ENCODE results near the gene AFF1.

The AFF1 gene

GRCh38 chr4:87038837-87039615 lies 104.2 kb downstream of the AFF1 start:
- in situ Hi-C loops (cut with MboI; ENCODE audit: low sequenced_read_pairs, unreplicated experiment) = no loop called here
- DNase-seq (ENCODE audit: low spot score) = no peak
- TF ChIP-seq, protein P1, sequence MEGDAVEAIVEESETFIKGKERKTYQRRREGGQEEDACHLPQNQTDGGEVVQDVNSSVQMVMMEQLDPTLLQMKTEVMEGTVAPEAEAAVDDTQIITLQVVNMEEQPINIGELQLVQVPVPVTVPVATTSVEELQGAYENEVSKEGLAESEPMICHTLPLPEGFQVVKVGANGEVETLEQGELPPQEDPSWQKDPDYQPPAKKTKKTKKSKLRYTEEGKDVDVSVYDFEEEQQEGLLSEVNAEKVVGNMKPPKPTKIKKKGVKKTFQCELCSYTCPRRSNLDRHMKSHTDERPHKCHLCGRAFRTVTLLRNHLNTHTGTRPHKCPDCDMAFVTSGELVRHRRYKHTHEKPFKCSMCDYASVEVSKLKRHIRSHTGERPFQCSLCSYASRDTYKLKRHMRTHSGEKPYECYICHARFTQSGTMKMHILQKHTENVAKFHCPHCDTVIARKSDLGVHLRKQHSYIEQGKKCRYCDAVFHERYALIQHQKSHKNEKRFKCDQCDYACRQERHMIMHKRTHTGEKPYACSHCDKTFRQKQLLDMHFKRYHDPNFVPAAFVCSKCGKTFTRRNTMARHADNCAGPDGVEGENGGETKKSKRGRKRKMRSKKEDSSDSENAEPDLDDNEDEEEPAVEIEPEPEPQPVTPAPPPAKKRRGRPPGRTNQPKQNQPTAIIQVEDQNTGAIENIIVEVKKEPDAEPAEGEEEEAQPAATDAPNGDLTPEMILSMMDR (IDR thresholded peaks at IDR 0.05; ENCODE audit: borderline replicate concordance, control extremely low read depth, extremely low read depth, insufficient read depth, missing control alignments) = no peak

GRCh38 chr4:87041141-87041540 lies 106.3 kb downstream of the AFF1 start:
- TF ChIP-seq, protein P1 (IDR thresholded peaks at IDR 0.05; ENCODE audit: borderline replicate concordance, control extremely low read depth, extremely low read depth, insufficient read depth, missing control alignments) = no peak
- no peak for DNase-seq (ENCODE audit: low spot score)
- in situ Hi-C loops (cut with MboI; ENCODE audit: low sequenced_read_pairs, unreplicated experiment) = no loop called here

DNA sequence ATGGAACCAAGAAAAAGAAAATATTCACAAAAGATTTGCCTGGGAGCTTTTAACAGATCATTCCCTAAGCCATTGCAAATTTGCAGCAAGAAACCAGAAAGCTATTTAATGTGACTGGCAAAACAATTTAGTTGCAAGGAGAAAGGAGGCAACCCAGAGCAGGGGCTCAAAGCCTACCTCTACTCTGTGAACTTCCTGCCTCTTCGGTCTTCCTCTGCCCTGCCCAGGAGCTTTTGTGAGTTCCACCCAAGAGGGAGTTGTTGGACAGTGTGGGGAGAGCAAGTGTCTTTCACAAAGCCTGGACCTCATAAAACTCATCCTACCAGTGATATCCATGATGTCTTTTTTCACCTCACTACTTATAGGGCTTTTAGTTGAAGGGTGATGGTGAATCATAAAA lies 107.4 kb downstream of the AFF1 start:
- no peak for DNase-seq (ENCODE audit: low spot score)
- TF ChIP-seq, protein P1 (IDR thresholded peaks at IDR 0.05; ENCODE audit: borderline replicate concordance, control extremely low read depth, extremely low read depth, insufficient read depth, missing control alignments) = no peak

DNA sequence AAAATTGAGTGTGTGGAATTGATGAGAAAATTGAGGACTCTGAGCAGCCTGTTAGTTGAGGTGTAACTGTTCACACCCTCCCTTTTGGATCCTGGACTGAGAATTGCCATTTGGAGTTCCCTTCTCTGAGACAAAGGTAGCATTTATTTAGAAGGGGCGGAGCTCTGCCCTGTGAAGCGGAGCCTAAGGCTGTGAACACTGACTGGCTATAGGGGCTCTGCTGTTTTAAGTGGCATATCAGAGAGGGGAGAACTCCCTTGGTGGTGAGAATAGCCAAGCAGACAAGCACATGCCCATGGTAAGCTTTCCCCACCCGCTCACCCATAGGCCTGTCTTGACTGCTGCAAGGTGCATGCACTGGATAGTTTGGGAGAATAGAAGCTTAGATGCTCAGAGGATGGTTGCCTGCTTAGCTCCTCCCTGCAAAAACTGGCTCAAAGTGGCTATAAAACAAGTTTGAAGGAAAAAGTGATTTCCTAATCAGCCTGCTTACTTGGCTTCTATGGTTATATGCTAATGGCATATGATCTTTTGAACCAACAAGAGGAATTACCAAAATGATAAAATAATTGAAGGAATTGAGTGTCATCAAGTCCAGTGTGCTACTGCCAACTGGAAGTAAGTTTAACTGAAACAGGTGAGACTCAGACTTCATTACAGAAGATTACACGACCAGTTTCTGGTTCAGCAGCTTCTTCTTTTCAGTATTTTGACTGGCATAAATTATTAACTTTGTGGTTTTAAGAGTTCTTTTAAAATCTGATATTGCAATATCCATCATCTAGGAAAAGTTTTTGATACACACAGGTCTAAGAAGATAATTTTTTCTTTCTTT lies 108.4 kb downstream of the AFF1 start:
- in situ Hi-C loops (cut with MboI; ENCODE audit: low sequenced_read_pairs, unreplicated experiment) = no loop called here
- no peak for DNase-seq (ENCODE audit: low spot score)
- TF ChIP-seq, protein P1 (IDR thresholded peaks at IDR 0.05; ENCODE audit: borderline replicate concordance, control extremely low read depth, extremely low read depth, insufficient read depth, missing control alignments) = no peak

More for the DNA sequence above, 107.4 kb downstream of the AFF1 start:
- in situ Hi-C loops (cut with MboI; ENCODE audit: low sequenced_read_pairs, unreplicated experiment) = no loop called here

DNA sequence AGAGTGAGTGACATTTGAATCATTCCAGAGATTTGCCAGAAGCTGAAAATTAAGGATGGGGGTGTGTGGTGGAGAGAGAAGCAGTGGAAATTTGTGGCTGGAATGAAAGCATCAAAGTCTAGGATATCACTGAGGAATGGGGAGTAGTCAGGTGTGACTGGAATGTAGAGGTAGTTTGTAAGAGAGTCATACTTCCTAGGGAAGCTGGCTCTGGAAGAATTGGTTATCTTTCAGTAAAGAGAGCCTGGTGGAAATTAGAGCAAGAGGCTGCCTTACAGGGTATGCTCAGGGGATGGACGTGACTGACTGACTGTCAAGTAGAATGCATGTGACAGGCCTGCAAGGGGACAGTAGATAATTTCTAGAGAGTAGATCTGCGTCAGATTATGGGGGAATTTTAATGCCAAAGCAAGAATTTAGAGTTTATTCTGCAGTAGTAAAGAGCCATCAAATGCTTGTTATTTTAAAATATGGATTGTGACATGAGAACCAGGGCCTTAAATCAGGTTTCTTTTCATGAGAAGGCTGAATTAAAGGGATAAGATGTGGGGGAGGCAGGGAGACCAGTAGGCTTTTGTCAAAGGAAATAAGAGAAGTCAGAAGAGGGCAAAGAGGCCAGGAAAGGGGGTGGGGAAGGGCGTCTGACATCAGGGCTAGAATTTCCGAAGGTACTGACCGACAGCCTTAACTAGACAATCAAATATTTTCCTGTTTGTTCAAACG lies 109.9 kb downstream of the AFF1 start:
- in situ Hi-C loops (cut with MboI; ENCODE audit: low sequenced_read_pairs, unreplicated experiment) = no loop called here
- DNase-seq (ENCODE audit: low spot score) = no peak
- TF ChIP-seq, protein P1 (IDR thresholded peaks at IDR 0.05; ENCODE audit: borderline replicate concordance, control extremely low read depth, extremely low read depth, insufficient read depth, missing control alignments) = no peak

DNA sequence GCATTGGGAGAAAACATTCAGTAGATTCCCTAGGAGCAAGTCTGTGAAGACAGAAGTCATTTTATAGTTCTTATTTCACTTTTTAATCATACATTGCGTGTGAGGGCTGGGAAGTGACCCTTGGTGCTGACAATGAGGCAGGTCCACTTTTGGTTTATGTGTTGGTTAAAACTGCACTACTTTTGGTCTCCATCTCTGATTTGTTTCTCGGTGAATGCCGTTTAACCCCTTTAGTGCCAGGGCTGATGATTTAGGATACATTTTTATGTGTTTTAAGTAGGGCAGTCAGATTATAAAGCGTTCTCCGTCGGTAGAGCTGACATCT lies 110.4 kb downstream of the AFF1 start:
- in situ Hi-C loops (cut with MboI; ENCODE audit: low sequenced_read_pairs, unreplicated experiment) = no loop called here
- no peak for DNase-seq (ENCODE audit: low spot score)
- TF ChIP-seq, protein P1 (IDR thresholded peaks at IDR 0.05; ENCODE audit: borderline replicate concordance, control extremely low read depth, extremely low read depth, insufficient read depth, missing control alignments) = no peak
